Right lobe of liver (tissue), 6 donors: ENCODE results near the gene GTPBP1. TPM values are rescaled to one million over a fixed set of nuclear protein-coding genes. Genes with fewer than 3 reads are reported as not detected.

ENCODE experiments used
- ATAC-seq, 4 donors: fragments of 200-7000 bp; cut with Tn5 transposase; one replicate each; pipeline ENCODE4 v1.9.1; 2020; ENCODE audit warnings: mild to moderate bottlenecking in 4 of 4, moderate library complexity in 4 of 4
- DNase-seq, 3 donors: peaks; one replicate each; pipeline ENCODE4 v3.0.0-alpha.2; 2020
- H3K27ac ChIP-seq, 3 donors: fragments of 200-600 bp; one replicate each; pipeline ENCODE4 v1.8.0; 2022
- H3K27me3 ChIP-seq, 2 donors: fragments of 200-600 bp; one replicate each; pipeline ENCODE4 v1.8.0; 2022
- H3K36me3 ChIP-seq, 4 donors: fragments of 200-600 bp; sonication (generic) in 1 of 4; one replicate each; pipeline versions ENCODE4 v1.5.1 to v1.8.0; 2017 to 2022; ENCODE audit warnings: control low read depth in 1 of 4
- H3K4me1 ChIP-seq, 4 donors: fragments of 200-600 bp; sonication (generic) in 1 of 4; one replicate each; pipeline versions ENCODE4 v1.5.1 to v1.8.0; 2017 to 2022; ENCODE audit warnings: control low read depth in 1 of 4
- H3K4me3 ChIP-seq, 3 donors: fragments of 200-600 bp; one replicate each; pipeline ENCODE4 v1.8.0; 2022
- H3K9me3 ChIP-seq, 4 donors: fragments of 200-600 bp; sonication (generic) in 1 of 4; one replicate each; pipeline versions ENCODE4 v1.5.1 to v1.8.0; 2017 to 2022; ENCODE audit warnings: control low read depth in 1 of 4
- CTCF ChIP-seq, 4 donors: fragments of 200-600 bp in 3 of 4; fragments of 450-650 bp in 1 of 4; IDR thresholded peaks; one replicate each; pipeline versions ENCODE4 v1.5.1 to v1.8.0; 2016 to 2022; ENCODE audit warnings: antibody characterized with exemption in 4 of 4, mild to moderate bottlenecking in 2 of 4
- POLR2A ChIP-seq: fragments of 450-650 bp; IDR thresholded peaks from one replicate; pipeline ENCODE4 v1.6.1; 2017; ENCODE audit warnings: antibody characterized with exemption, mild to moderate bottlenecking
- WGBS: methylation state at CpG from one replicate; pipeline ENCODE4 v1.1.6; 2018; ENCODE audit warnings: low coverage, low lambda C conversion rate; ENCODE audit not compliant: insufficient coverage; ENCODE audit errors: missing lambda C conversion rate; 5-methylcytosine and 5-hydroxymethylcytosine counted together
- intact Hi-C, 2 donors: fragments of 100-400 bp; cut with DNase I; formaldehyde crosslinking; loops; one replicate each; pipeline versions ENCODE4 v1.11.2 to v1.14.1; 2022
- total RNA-seq, 6 experiments: library from RNA; depleted of rRNA in 2 of 6; stranded (reverse); fragments of >200 nt in 2 of 6; fragmentation: NEBNext Ultra II Directional in 3 of 6; extraction: Animal tissue kit (Norgen Biotek cat#: 25700) in 3 of 6; gene quantifications; one replicate each; pipeline versions ENCODE4 v1.1.0 to v1.2.4, GENCODE V29; 2016 to 2023
- donor health status: DM: no; HTN: yes; CAD: no.
- donor health status: DM: no; HTN: no; CAD: no.
- donor health status: DM: no; HTN: no; CAD: no.
- donor health status: DM: no; HTN: yes; CAD: no.
- donor health status: DM: no; HTN: yes; CAD: no.

Gene GTPBP1
- total RNA-seq, 6 experiments from 2014 or later, result 13.4 to 21.6 (median 16.7) TPM

GRCh38 chr22:38740116-38740723 is 34.5 kb downstream of the GTPBP1 start:
- H3K36me3 ChIP-seq, result peaks cover 3 to 96% (median 74%) of the 10 kb centered on the region in 4 donors
- no peaks in the 10 kb centered on the region for H3K27me3 ChIP-seq
- no peak overlapping the region for H3K27ac ChIP-seq
- no peak for ATAC-seq
- TF ChIP-seq CTCF (IDR thresholded peaks at IDR 0.05) (no peak), POLR2A (no peak)
- whole genome bisulfite sequencing, result no CpG with 5 or more reads among the region's 15 CpGs
- no peak overlapping the region for H3K4me3 ChIP-seq
- DNase-seq, result peak in 1 of 3 donors; percentile 50
- intact Hi-C loops, result no loop called here
- H3K4me1 ChIP-seq, result peaks cover 0 to 22% (median 8%) of the 10 kb centered on the region in 4 donors
- no peaks in the 10 kb centered on the region for H3K9me3 ChIP-seq

- TF ChIP-seq CTCF (IDR thresholded peaks at IDR 0.05) (no peak), POLR2A (no peak)
- Histone ChIP-seq H3K4me3 (no peak overlapping the region), H3K9me3 (no peaks in the 10 kb centered on the region), H3K27me3 (no peaks in the 10 kb centered on the region), H3K4me1 (peaks cover 0 to 22% (median 5%) of the 10 kb centered on the region in 4 donors), H3K36me3 (peaks cover 3 to 97% (median 73%) of the 10 kb centered on the region in 4 donors), H3K27ac (no peak overlapping the region)
- 86% methylated on average over 1 of the region's 8 CpGs for WGBS
- no peak for ATAC-seq
- intact Hi-C loops, result no loop called here
- DNase-seq, result peak in 1 of 3 donors; percentile 23
Measured at GRCh38 chr22:38740754-38741153, 35.0 kb downstream of the GTPBP1 start.

GRCh38 chr22:38741166-38741565 is 35.4 kb downstream of the GTPBP1 start:
- no peak for ATAC-seq
- peak in 1 of 3 donors; percentile 26 for DNase-seq
- peaks cover 0 to 22% (median 3%) of the 10 kb centered on the region in 4 donors for H3K4me1 ChIP-seq
- H3K36me3 ChIP-seq, result peaks cover 3 to 97% (median 73%) of the 10 kb centered on the region in 4 donors
- 80% methylated on average over 1 of the region's 9 CpGs for WGBS
- H3K9me3 ChIP-seq, result no peaks in the 10 kb centered on the region
- no peak for TF ChIP-seq CTCF (IDR thresholded peaks at IDR 0.05)
- TF ChIP-seq POLR2A, result no peak
- H3K27ac ChIP-seq, result no peak overlapping the region
- H3K4me3 ChIP-seq, result no peak overlapping the region
- H3K27me3 ChIP-seq, result no peaks in the 10 kb centered on the region
- intact Hi-C loops, result no loop called here

GRCh38 chr22:38741576-38741975 is 35.8 kb downstream of the GTPBP1 start:
- H3K27ac ChIP-seq, result no peak overlapping the region
- H3K4me3 ChIP-seq, result no peak overlapping the region
- no peak for ATAC-seq
- peaks cover 3 to 97% (median 72%) of the 10 kb centered on the region in 4 donors for H3K36me3 ChIP-seq
- no peak for DNase-seq
- H3K27me3 ChIP-seq, result no peaks in the 10 kb centered on the region
- WGBS, result 48% methylated on average over 2 of the region's 10 CpGs
- intact Hi-C loops, result no loop called here
- no peaks in the 10 kb centered on the region for H3K9me3 ChIP-seq
- TF ChIP-seq CTCF (IDR thresholded peaks at IDR 0.05) (no peak), POLR2A (no peak)
- peaks cover 0 to 22% (median 1%) of the 10 kb centered on the region in 4 donors for H3K4me1 ChIP-seq
